Stimulated activated CD4-positive, alpha-beta T cell treated with anti-CD3 and anti-CD28 coated beads, Interleukin-4, amount 100 ng/mL, for 24 hours (primary cell): Measurements from ENCODE around the gene LRRC23.

ENCODE experiments used
- DNase-seq: peaks from one replicate; pipeline ENCODE4 v3.0.0-alpha.2; 2020

LRRC23 gene

GRCh38 chr12:6959058-6959804 lies 54.6 kb downstream of the LRRC23 start:
- peak; percentile 76 for DNase-seq

- no peak for DNase-seq
Observed at GRCh38 chr12:6959805-6960592, 55.4 kb downstream of the LRRC23 start.

GRCh38 chr12:6960593-6961277 lies 56.1 kb downstream of the LRRC23 start:
- no peak for DNase-seq

- peak; percentile 95 for DNase-seq
Observed at GRCh38 chr12:6961278-6961694, 56.7 kb downstream of the LRRC23 start.

- DNase-seq: peak; percentile 70
Observed at GRCh38 chr12:6961695-6962284, 57.2 kb downstream of the LRRC23 start.

GRCh38 chr12:6962285-6963015 lies 57.8 kb downstream of the LRRC23 start:
- DNase-seq: no peak

- DNase-seq: no peak
Observed at GRCh38 chr12:6963016-6963731, 58.6 kb downstream of the LRRC23 start.
